ENCODE results near the gene GLOD4.

- TF ChIP-seq CTCF (conservative IDR thresholded peaks at IDR 0.05 in 1 of 2, IDR thresholded peaks at IDR 0.05 in 1 of 2; ENCODE audit: low read depth in 1 of 2, low read length in 2 of 2) (no peak), EZH2 (IDR thresholded peaks at IDR 0.05; ENCODE audit: low read length, missing control alignments) (no peak)
Measured at GRCh38 chr17:824378-824777, 42.3 kb upstream of the GLOD4 start.

All from fibroblast of lung (primary cell).